ENCODE measurements around the gene PARP4. TPM values are rescaled to one million over a fixed set of nuclear protein-coding genes. Genes with fewer than 3 reads are reported as not detected.
A peak's percentile ranks its signal among the peaks of the same experiment; 100 is the strongest.
"Not testable (repeated sequence)": the region's sequence is repeated elsewhere in the genome, so short reads cannot be mapped to it uniquely, and the experiment has no call there.

Gene PARP4
- total RNA-seq (100 to 1,000 TPM in 1 of 7 donors, 10 to 100 TPM in 6; 47.7 to 107 (median 75.5) TPM), polyA plus RNA-seq (10 to 100 TPM; 10.8 to 15.7 (median 12.2) TPM)
- long read RNA-seq, donor 1, full-length matches to known transcripts, result 2 of 2 reads
- long read RNA-seq, donor 1, partial matches to known transcripts, result 0 of 2 reads
- long read RNA-seq, donor 1, other reads (novel, unspliced or antisense), result 0 of 2 reads
- long read RNA-seq, donor 2, result 0 reads

DNA sequence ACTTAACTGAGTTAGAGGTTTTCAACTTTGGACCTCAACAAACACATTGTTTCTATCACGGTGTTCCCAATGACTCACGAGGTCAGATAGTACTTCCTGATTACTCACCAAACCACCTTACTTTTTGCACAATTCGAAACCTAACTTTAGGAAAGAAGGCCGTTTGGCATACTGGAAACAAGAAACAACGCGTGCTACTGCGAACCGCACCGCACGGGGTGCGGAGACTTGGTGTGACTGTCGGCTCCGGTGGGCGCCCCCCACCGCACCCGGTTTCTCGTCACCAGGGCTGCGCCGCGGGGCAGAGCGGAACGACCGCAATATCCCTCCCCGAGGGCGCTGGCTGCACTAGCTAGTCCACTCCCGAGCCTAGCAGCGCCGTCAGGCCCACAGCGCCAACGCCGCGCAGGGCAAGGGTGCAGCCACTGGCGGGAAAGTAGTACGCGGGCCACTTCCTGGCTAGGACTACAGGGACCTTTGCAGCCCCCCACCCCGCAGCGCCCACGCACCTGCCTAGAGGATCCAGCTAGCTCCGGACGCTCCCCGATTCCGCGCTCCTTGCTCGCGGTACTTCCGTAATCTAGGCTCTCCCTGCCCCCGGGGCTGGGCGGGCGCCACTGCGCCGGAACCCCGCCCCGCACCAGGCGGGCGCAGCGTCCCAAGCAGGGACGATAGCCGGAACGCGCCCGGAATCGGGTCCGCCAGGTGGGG lies at the start of gene PARP4:
PARP4 (minus strand) TSS at position 582 of the 711 bp plus-strand sequence. CDS start 9,002 bp downstream, outside the sequence.
- Histone ChIP-seq H3K27ac (peak within 1 kb of the TSS; percentile 86 to 98 (median 96)), H3K4me3 (peak within 1 kb of the TSS; percentile 68 to 97 (median 84)), H3K9me3 (no peaks in the 10 kb centered on the region), H3K27me3 (replicated peaks in 1 of 7) (no peaks in the 10 kb centered on the region), H3K4me1 (peaks cover 13 to 56% (median 36%) of the 10 kb centered on the region in 6 donors), H3K36me3 (peaks cover 0 to 19% (median 1%) of the 10 kb centered on the region in 6 donors)
- peak; percentile 96 for DNase-seq
- WGBS, 5 donors, result 0 to 1% (median 0%) methylated on average over 44 to 63 of the region's 63 CpGs
- peak; percentile 90 to 94 (median 93) for TF ChIP-seq POLR2AphosphoS5 (IDR thresholded peaks at IDR 0.05)
- TF ChIP-seq, protein P1, sequence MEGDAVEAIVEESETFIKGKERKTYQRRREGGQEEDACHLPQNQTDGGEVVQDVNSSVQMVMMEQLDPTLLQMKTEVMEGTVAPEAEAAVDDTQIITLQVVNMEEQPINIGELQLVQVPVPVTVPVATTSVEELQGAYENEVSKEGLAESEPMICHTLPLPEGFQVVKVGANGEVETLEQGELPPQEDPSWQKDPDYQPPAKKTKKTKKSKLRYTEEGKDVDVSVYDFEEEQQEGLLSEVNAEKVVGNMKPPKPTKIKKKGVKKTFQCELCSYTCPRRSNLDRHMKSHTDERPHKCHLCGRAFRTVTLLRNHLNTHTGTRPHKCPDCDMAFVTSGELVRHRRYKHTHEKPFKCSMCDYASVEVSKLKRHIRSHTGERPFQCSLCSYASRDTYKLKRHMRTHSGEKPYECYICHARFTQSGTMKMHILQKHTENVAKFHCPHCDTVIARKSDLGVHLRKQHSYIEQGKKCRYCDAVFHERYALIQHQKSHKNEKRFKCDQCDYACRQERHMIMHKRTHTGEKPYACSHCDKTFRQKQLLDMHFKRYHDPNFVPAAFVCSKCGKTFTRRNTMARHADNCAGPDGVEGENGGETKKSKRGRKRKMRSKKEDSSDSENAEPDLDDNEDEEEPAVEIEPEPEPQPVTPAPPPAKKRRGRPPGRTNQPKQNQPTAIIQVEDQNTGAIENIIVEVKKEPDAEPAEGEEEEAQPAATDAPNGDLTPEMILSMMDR (IDR thresholded peaks at IDR 0.05 in 8 of 11, conservative IDR thresholded peaks at IDR 0.05 in 3 of 11), result peak in 3 of 11 experiments; percentile 6 to 19 (median 10)
- TF ChIP-seq POLR2A (IDR thresholded peaks at IDR 0.05), result peak in 1 of 3 donors; percentile 54
- intact Hi-C loops (cut with DNase I; ENCODE audit: low total_unique reads), result no loop called here

DNA sequence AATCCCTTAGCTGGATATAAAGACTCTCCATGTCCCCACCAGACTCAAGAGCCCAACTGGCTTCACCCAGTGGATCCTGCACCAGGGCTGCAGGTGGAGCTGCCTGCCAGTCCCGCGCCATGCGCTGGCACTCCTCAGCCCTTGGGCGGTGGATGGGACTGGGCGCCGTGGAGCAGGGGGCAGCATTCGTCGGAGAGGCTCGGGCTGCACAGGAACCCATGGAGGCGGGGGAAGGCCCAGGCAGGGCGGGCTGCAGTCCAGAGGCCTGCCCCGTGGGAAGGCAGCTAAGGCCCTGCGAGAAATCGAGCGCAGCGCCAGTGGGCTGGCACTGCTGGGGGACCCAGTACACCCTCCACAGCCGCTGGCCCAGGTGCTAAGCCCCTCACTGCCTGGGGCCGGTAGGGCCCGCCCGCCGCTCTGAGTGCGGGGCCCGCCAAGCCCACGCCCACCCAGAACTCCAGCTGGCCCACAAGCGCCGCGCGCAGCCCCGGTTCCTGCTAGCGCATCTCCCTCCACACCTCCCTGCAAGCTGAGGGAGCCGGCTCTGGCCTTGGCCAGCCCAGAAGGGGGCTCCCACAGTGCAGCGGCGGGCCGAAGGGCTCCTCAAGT lies 48.1 kb upstream of the PARP4 start:
- DNase-seq, result peak; percentile 56
- peaks cover 0 to 11% (median 0%) of the 10 kb centered on the region in 6 donors for H3K4me1 ChIP-seq
- H3K27ac ChIP-seq; intact Hi-C loops (cut with DNase I; ENCODE audit: low total_unique reads); H3K36me3 ChIP-seq; H3K4me3 ChIP-seq; H3K9me3 ChIP-seq: not testable (repeated sequence)
- H3K27me3 ChIP-seq (replicated peaks in 1 of 7), result peaks cover 0 to 26% (median 0%) of the 10 kb centered on the region in 7 donors
- 89 to 97% (median 95%) methylated on average over 11 to 34 of the region's 34 CpGs for WGBS, 5 donors

DNA sequence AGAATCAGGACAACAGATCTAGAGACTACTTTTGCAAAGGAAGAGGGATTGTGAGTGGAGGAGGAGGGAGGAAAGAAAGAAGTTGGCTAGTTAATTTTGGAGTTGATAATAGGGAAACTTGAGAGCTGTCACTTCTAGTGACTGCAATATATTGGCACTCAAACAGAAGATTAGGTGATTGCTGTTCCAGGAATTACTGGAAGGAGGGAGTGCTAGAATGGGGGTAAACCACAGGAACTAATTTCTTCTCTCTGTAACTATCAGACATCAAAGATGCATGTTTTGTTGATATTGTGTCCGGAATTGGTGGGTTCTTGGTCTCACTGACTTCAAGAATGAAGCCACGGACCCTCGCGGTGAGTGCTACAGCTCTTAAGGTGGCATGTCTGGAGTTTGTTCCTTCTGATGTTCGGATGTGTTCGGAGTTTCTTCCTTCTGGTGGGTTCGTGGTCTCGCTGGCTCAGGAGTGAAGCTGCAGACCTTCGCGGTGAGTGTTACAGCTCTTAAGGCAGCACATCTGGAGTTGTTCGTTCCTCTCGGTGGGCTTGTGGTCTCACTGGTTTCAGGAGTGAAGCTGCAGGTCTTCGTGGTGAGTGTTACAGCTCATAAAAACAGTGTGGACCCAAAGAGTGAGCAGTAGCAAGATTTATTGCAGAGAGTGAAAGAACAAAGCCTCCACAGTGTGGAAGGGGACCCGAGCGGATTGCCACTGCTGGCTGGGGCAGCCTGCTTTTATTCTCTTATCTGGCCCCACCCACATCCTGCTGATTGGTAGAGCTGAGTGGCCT lies 47.0 kb upstream of the PARP4 start:
- H3K4me3 ChIP-seq; H3K9me3 ChIP-seq; H3K27ac ChIP-seq; intact Hi-C loops (cut with DNase I; ENCODE audit: low total_unique reads); H3K4me1 ChIP-seq; H3K36me3 ChIP-seq; DNase-seq: not testable (repeated sequence)
- WGBS, 5 donors, result 31 to 52% (median 41%) methylated on average over 11 to 15 of the region's 15 CpGs
- peaks cover 0 to 25% (median 0%) of the 10 kb centered on the region in 7 donors for H3K27me3 ChIP-seq (replicated peaks in 1 of 7)

DNA sequence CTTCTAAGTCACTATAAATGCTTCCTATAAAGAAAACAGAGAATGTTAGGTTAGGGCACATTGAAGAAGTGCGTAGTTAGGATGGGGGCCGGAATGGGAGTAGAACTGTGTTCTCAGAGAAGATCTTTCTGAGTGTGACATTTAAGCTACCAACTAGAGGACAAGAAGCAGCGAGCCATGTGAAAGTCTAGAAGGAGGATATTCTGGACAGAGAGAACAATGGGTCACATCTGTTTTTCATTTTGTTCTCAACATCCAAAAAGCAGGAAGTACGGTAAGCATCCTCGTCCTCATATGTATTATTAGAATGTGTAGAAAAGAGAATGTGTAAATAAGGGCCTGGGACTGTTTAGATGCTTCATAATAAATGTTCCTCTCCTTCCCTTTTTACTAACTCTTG lies 44.5 kb upstream of the PARP4 start:
- peaks cover 0 to 37% (median 0%) of the 10 kb centered on the region in 7 donors for H3K27me3 ChIP-seq (replicated peaks in 1 of 7)
- no peak overlapping the region for H3K4me3 ChIP-seq
- H3K4me1 ChIP-seq, result no peaks in the 10 kb centered on the region
- no peak overlapping the region for H3K27ac ChIP-seq
- no peaks in the 10 kb centered on the region for H3K36me3 ChIP-seq
- DNase-seq, result no peak
- TF ChIP-seq POLR2A (IDR thresholded peaks at IDR 0.05), result no peak
- no peak for TF ChIP-seq POLR2AphosphoS5 (IDR thresholded peaks at IDR 0.05)
- TF ChIP-seq, protein P1 (IDR thresholded peaks at IDR 0.05 in 8 of 11, conservative IDR thresholded peaks at IDR 0.05 in 3 of 11), result no peak
- peaks cover 0 to 3% (median 0%) of the 10 kb centered on the region in 8 donors for H3K9me3 ChIP-seq
- WGBS, 5 donors, result 65 to 80% (median 77%) methylated on average over 5 of the region's 5 CpGs
- intact Hi-C loops (cut with DNase I; ENCODE audit: low total_unique reads), result no loop called here

DNA sequence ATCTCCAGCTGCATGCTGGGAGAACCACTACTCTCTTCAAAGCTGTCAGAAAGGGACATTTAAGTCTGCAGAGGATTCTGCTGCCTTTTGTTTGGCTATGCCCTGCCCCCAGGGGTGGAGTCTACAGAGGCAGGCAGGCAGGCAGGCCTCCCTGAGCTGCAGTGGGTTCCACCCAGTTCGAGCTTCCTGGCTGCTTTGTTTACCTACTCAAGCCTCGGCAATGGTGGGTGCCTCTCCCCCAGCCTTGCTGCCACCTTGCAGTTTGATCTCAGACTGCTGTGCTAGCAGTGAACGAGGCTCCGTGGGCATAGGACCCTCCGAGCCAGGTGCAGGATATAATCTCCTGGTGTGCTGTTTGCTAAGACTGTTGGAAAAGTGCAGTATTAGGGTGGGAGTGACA lies 41.3 kb upstream of the PARP4 start:
- intact Hi-C loops (cut with DNase I; ENCODE audit: low total_unique reads); H3K4me1 ChIP-seq; H3K4me3 ChIP-seq; H3K9me3 ChIP-seq; H3K27ac ChIP-seq; H3K36me3 ChIP-seq; DNase-seq: not testable (repeated sequence)
- whole genome bisulfite sequencing, 5 donors, result 72 to 91% (median 81%) methylated on average over 3 to 5 of the region's 5 CpGs
- H3K27me3 ChIP-seq (replicated peaks in 1 of 7), result peaks cover 0 to 18% (median 0%) of the 10 kb centered on the region in 7 donors
